GM19035 (cell line): Measurements from ENCODE around the gene STBD1.
A peak's percentile ranks its signal among the peaks of the same experiment; 100 is the strongest.
"Not testable (repeated sequence)": the region's sequence is repeated elsewhere in the genome, so short reads cannot be mapped to it uniquely, and the experiment has no call there.

Experiments
- ATAC-seq: cut with Tn5 transposase; IDR thresholded peaks from one replicate; pipeline ENCODE4 v1.9.1; 2021; ENCODE audit not compliant: unreplicated experiment

The STBD1 gene

GRCh38 chr4:76282941-76283689, 23.4 kb upstream of the STBD1 start:
- ATAC-seq: no peak

GRCh38 chr4:76283900-76284299, 22.6 kb upstream of the STBD1 start:
- ATAC-seq: no peak

GRCh38 chr4:76287811-76288210, 18.7 kb upstream of the STBD1 start:
- ATAC-seq: not testable (repeated sequence)

- ATAC-seq: no peak
These were observed 13.8 kb upstream of the STBD1 start for GRCh38 chr4:76292730-76293129.

- ATAC-seq: no peak
These were observed 12.8 kb upstream of the STBD1 start for GRCh38 chr4:76293772-76294171.

- no peak for ATAC-seq
These were observed 10.2 kb upstream of the STBD1 start for GRCh38 chr4:76296286-76296820.

- no peak for ATAC-seq
These were observed 8.3 kb upstream of the STBD1 start for GRCh38 chr4:76298227-76298626.

GRCh38 chr4:76300012-76300411, 6.5 kb upstream of the STBD1 start:
- no peak for ATAC-seq

- peak; percentile 97 for ATAC-seq
These were observed 5.3 kb upstream of the STBD1 start for GRCh38 chr4:76301068-76301774.

- ATAC-seq: no peak
These were observed 4.8 kb upstream of the STBD1 start for GRCh38 chr4:76301775-76302162.

- no peak for ATAC-seq
These were observed 3.6 kb upstream of the STBD1 start for GRCh38 chr4:76302826-76303438.

GRCh38 chr4:76305033-76305687, 1.4 kb upstream of the STBD1 start:
- no peak for ATAC-seq

- peak; percentile 42 for ATAC-seq
These were observed 538 bp downstream of the STBD1 start for GRCh38 chr4:76306882-76307659.

- ATAC-seq: no peak
These were observed 1.1 kb downstream of the STBD1 start for GRCh38 chr4:76307660-76308014.

- no peak for ATAC-seq
These were observed 2.0 kb downstream of the STBD1 start for GRCh38 chr4:76308548-76308947.

GRCh38 chr4:76309939-76310550, 3.5 kb downstream of the STBD1 start:
- no peak for ATAC-seq

GRCh38 chr4:76310683-76311082, 4.2 kb downstream of the STBD1 start:
- ATAC-seq: no peak

- ATAC-seq: no peak
These were observed 5.4 kb downstream of the STBD1 start for GRCh38 chr4:76311896-76312331.

GRCh38 chr4:76312457-76312856, 5.9 kb downstream of the STBD1 start:
- ATAC-seq: no peak

GRCh38 chr4:76313547-76313946, 7.0 kb downstream of the STBD1 start:
- no peak for ATAC-seq
